Osteoblast (primary cell): ENCODE results near the gene FMN1. TPM values are rescaled to one million over a fixed set of nuclear protein-coding genes. Genes with fewer than 3 reads are reported as not detected.

ENCODE experiments used
- DNase-seq: peaks from one replicate; pipeline ENCODE4 v3.0.0; 2011; ENCODE audit warnings: low spot score, mixed read lengths; ENCODE audit not compliant: insufficient read length; ENCODE audit errors: missing footprints
- H2AFZ ChIP-seq: 2 replicates; pipeline ENCODE4 v1.6.0; 2011; ENCODE audit warnings: mild to moderate bottlenecking, low read length
- H3K27ac ChIP-seq: 2 replicates; pipeline ENCODE4 v1.5.1; 2011; ENCODE audit warnings: mild to moderate bottlenecking, low read depth, low read length, moderate library complexity
- H3K27me3 ChIP-seq: 2 replicates; pipeline ENCODE4 v1.6.0; 2012; ENCODE audit warnings: mild to moderate bottlenecking, control low read depth, inconsistent platforms, low read length, moderate library complexity; ENCODE audit not compliant: insufficient read depth
- H3K36me3 ChIP-seq: 2 replicates; pipeline ENCODE4 v1.5.1; 2011; ENCODE audit warnings: mild to moderate bottlenecking, low read length, control low read depth, moderate library complexity; ENCODE audit not compliant: insufficient read depth
- H3K4me1 ChIP-seq: 2 replicates; pipeline ENCODE4 v1.5.1; 2011; ENCODE audit warnings: mild to moderate bottlenecking, low read length, control low read depth, moderate library complexity; ENCODE audit not compliant: insufficient read depth
- H3K4me2 ChIP-seq: 2 replicates; pipeline ENCODE4 v1.6.0; 2011; ENCODE audit warnings: mild to moderate bottlenecking, low read length; ENCODE audit not compliant: insufficient read depth
- H3K4me3 ChIP-seq: fragments of 200-600 bp; sonication (generic); 3 replicates; pipeline ENCODE4 v1.5.1; 2012; ENCODE audit warnings: mild to moderate bottlenecking, low read length, inconsistent platforms; ENCODE audit not compliant: insufficient read depth
- H3K79me2 ChIP-seq: 2 replicates; pipeline ENCODE4 v1.6.0; 2012; ENCODE audit warnings: mild to moderate bottlenecking, low read length, control low read depth, inconsistent platforms; ENCODE audit not compliant: insufficient read depth
- H3K9me3 ChIP-seq: 2 replicates; pipeline ENCODE4 v1.5.1; 2011; ENCODE audit warnings: low read depth, low read length, control low read depth
- H4K20me1 ChIP-seq: 2 replicates; pipeline ENCODE4 v1.6.0; 2012; ENCODE audit warnings: mild to moderate bottlenecking, low read length, control low read depth; ENCODE audit not compliant: insufficient read depth
- CTCF ChIP-seq: IDR thresholded peaks from 2 replicates; pipeline ENCODE4 v1.5.1; 2011; ENCODE audit warnings: mild to moderate bottlenecking, low read depth, low read length, moderate library complexity; ENCODE audit errors: extremely low read depth
- total RNA-seq: library from RNA; depleted of rRNA; stranded (reverse); fragments of >200 nt; gene quantifications from 2 replicates; pipeline ENCODE4 v1.2.3, GENCODE V29; 2012

The FMN1 gene
- total RNA-seq, 1 donor, result 9.0 TPM

GRCh38 chr15:32943711-32944110 lies 250.8 kb downstream of the FMN1 start:
- Histone ChIP-seq H3K27ac (no peak overlapping the region), H3K4me3 (no peak overlapping the region), H2AFZ (no peak overlapping the region), H3K9me3 (no peaks in the 10 kb centered on the region), H4K20me1 (no peaks in the 10 kb centered on the region), H3K79me2 (peaks cover 11% of the 10 kb centered on the region), H3K4me2 (no peak overlapping the region), H3K4me1 (peaks cover 11% of the 10 kb centered on the region), H3K27me3 (no peaks in the 10 kb centered on the region), H3K36me3 (no peaks in the 10 kb centered on the region)
- TF ChIP-seq CTCF, result no peak
- DNase-seq, result no peak

- Histone ChIP-seq H3K9me3 (no peaks in the 10 kb centered on the region), H4K20me1 (no peaks in the 10 kb centered on the region), H3K4me1 (peaks cover 11% of the 10 kb centered on the region), H2AFZ (peak overlapping the region; percentile 72), H3K4me2 (peak overlapping the region; percentile 59), H3K36me3 (no peaks in the 10 kb centered on the region), H3K27ac (peak overlapping the region; percentile 30), H3K27me3 (no peaks in the 10 kb centered on the region), H3K4me3 (no peak overlapping the region), H3K79me2 (peaks cover 11% of the 10 kb centered on the region)
- no peak for DNase-seq
- no peak for TF ChIP-seq CTCF
Observed at GRCh38 chr15:32942401-32942841, 252.1 kb downstream of the FMN1 start.

GRCh38 chr15:32941823-32942222 lies 252.7 kb downstream of the FMN1 start:
- no peak for DNase-seq
- no peak overlapping the region for H3K4me3 ChIP-seq
- no peak overlapping the region for H3K4me2 ChIP-seq
- H4K20me1 ChIP-seq, result no peaks in the 10 kb centered on the region
- H2AFZ ChIP-seq, result no peak overlapping the region
- peaks cover 11% of the 10 kb centered on the region for H3K79me2 ChIP-seq
- peak overlapping the region; percentile 30 for H3K27ac ChIP-seq
- H3K36me3 ChIP-seq, result no peaks in the 10 kb centered on the region
- H3K4me1 ChIP-seq, result peaks cover 12% of the 10 kb centered on the region
- no peaks in the 10 kb centered on the region for H3K27me3 ChIP-seq
- no peaks in the 10 kb centered on the region for H3K9me3 ChIP-seq
- no peak for TF ChIP-seq CTCF

GRCh38 chr15:32936976-32937375 lies 257.5 kb downstream of the FMN1 start:
- no peak for TF ChIP-seq CTCF
- H4K20me1 ChIP-seq, result no peaks in the 10 kb centered on the region
- no peak overlapping the region for H3K4me2 ChIP-seq
- H2AFZ ChIP-seq, result no peak overlapping the region
- no peaks in the 10 kb centered on the region for H3K9me3 ChIP-seq
- H3K27me3 ChIP-seq, result no peaks in the 10 kb centered on the region
- H3K27ac ChIP-seq, result peak overlapping the region; percentile 32
- H3K79me2 ChIP-seq, result peaks cover 5% of the 10 kb centered on the region
- peaks cover 8% of the 10 kb centered on the region for H3K4me1 ChIP-seq
- H3K4me3 ChIP-seq, result no peak overlapping the region
- DNase-seq, result no peak
- H3K36me3 ChIP-seq, result no peaks in the 10 kb centered on the region
